K562 (cell line): ENCODE results near the gene MRPL28. TPM values are rescaled to one million over a fixed set of nuclear protein-coding genes. Genes with fewer than 3 reads are reported as not detected.

ENCODE experiments used
- CBFB ChIP-seq: sonication (generic); formaldehyde crosslinking; IDR thresholded peaks from 2 replicates; pipeline ENCODE4 v1.4.0; 2020; ENCODE audit warnings: mild to moderate bottlenecking, missing genetic modification reagents
- DMBX1 ChIP-seq: fragments of 250-450 bp; sonication (Bioruptor Pico); IDR thresholded peaks from 2 replicates; pipeline ENCODE4 v1.8.0; 2022; ENCODE audit warnings: inconsistent platforms, mild to moderate bottlenecking, moderate library complexity, borderline replicate concordance
- EHMT2 ChIP-seq: fragments of 450-650 bp; IDR thresholded peaks from 2 replicates; pipeline ENCODE4 v1.6.1; 2018; ENCODE audit warnings: antibody characterized with exemption
- EP300 ChIP-seq: IDR thresholded peaks from 2 replicates; pipeline ENCODE4 v1.6.1; 2012; ENCODE audit warnings: low read length, improper control_type of control experiment
- ETV5 ChIP-seq: sonication (generic); formaldehyde crosslinking; IDR thresholded peaks from 2 replicates; pipeline ENCODE4 v1.4.0; 2020; ENCODE audit warnings: low read depth, mild to moderate bottlenecking, missing genetic modification reagents
- ETV6 ChIP-seq, 3 experiments: fragments of 150-350 bp in 1 of 3; sonication (generic) in 1 of 3; formaldehyde crosslinking in 1 of 3; IDR thresholded peaks; 2 replicates each; pipeline versions ENCODE4 v1.6.1 to v1.8.0; 2014 to 2022; ENCODE audit warnings: borderline replicate concordance in 2 of 3, low read depth in 2 of 3, antibody characterized with exemption in 1 of 3, low read length in 1 of 3, mild to moderate bottlenecking in 1 of 3, missing genetic modification reagents in 1 of 3
- SIX5 ChIP-seq, 2 experiments: IDR thresholded peaks; 2 replicates each; pipeline ENCODE4 v1.6.1; 2011; ENCODE audit warnings: low read length in 2 of 2, borderline replicate concordance in 1 of 2, low read depth in 1 of 2, mild to moderate bottlenecking in 1 of 2, moderate library complexity in 1 of 2; ENCODE audit not compliant: insufficient read depth in 1 of 2
- TCF3 ChIP-seq: sonication (generic); formaldehyde crosslinking; IDR thresholded peaks from 2 replicates; pipeline ENCODE4 v1.4.0; 2020; ENCODE audit warnings: mild to moderate bottlenecking, missing genetic modification reagents
- ZC3H8 ChIP-seq: fragments of 450-650 bp; IDR thresholded peaks from 2 replicates; pipeline ENCODE4 v1.6.1; 2017
- ZNF12 ChIP-seq: sonication (generic); formaldehyde crosslinking; IDR thresholded peaks from 2 replicates; pipeline ENCODE4 v1.4.0; 2020; ENCODE audit warnings: mild to moderate bottlenecking, missing genetic modification reagents
- ZNF121 ChIP-seq: sonication (generic); formaldehyde crosslinking; conservative IDR thresholded peaks from 2 replicates; pipeline ENCODE4 v1.8.0; 2022; ENCODE audit warnings: missing genetic modification reagents
- ZNF41 ChIP-seq: fragments of 250-450 bp; sonication (Bioruptor Pico); conservative IDR thresholded peaks from 2 replicates; pipeline ENCODE4 v1.4.0; 2020; ENCODE audit warnings: mild to moderate bottlenecking
- ZNF57 ChIP-seq: fragments of 450-650 bp; formaldehyde crosslinking; IDR thresholded peaks from 2 replicates; pipeline ENCODE4 v1.4.0; 2020; ENCODE audit warnings: mild to moderate bottlenecking, moderate library complexity
- polyA plus RNA-seq, 8 experiments: library from polyadenylated mRNA; depleted of rRNA in 4 of 8; stranded (reverse) in 5 of 8; unstranded in 3 of 8; fragments of >200 nt; fragmentation: Nextera tagmentation in 2 of 8; fragmentation: Illumina TruSeq in 1 of 8; extraction: Ambion mirVana in 2 of 8; extraction: Trizol in 1 of 8; gene quantifications; 2 replicates each; pipeline versions ENCODE4 v1.2.1 to v1.2.3, GENCODE V29; 2011 to 2014; ENCODE audit warnings: inconsistent platforms in 1 of 8, missing spikeins in 1 of 8
- total RNA-seq, 7 experiments: library from RNA; depleted of rRNA in 6 of 7; stranded (reverse); fragments of >200 nt in 6 of 7; fragmentation: Illumina TruSeq in 2 of 7; extraction: Trizol in 2 of 7; gene quantifications; 2 replicates each; pipeline versions ENCODE4 v1.2.1 to v1.2.3, GENCODE V29; 2011 to 2021; ENCODE audit warnings: low replicate concordance in 1 of 7
- TF ChIP-seq, protein P1 (sequence below): fragments of 450-650 bp; IDR thresholded peaks from 2 replicates; pipeline ENCODE4 v1.6.1; 2018; ENCODE audit warnings: mild to moderate bottlenecking, low read depth; ENCODE audit not compliant: partially characterized antibody
- TF ChIP-seq, protein P2 (sequence below): fragments of 450-650 bp; IDR thresholded peaks from 2 replicates; pipeline ENCODE4 v1.6.1; 2016; ENCODE audit warnings: low read depth
- TF ChIP-seq, protein P3 (sequence below): fragments of 250-450 bp; sonication (Bioruptor Pico); IDR thresholded peaks from 2 replicates; pipeline ENCODE4 v1.5.0; 2021

MRPL28 gene
- total and polyA plus RNA-seq, 9 of the 15 experiments (the other 6 are each of a cell fraction or from before 2014, with no cell fraction given) = 2.5 to 323 (median 175) TPM

DNA sequence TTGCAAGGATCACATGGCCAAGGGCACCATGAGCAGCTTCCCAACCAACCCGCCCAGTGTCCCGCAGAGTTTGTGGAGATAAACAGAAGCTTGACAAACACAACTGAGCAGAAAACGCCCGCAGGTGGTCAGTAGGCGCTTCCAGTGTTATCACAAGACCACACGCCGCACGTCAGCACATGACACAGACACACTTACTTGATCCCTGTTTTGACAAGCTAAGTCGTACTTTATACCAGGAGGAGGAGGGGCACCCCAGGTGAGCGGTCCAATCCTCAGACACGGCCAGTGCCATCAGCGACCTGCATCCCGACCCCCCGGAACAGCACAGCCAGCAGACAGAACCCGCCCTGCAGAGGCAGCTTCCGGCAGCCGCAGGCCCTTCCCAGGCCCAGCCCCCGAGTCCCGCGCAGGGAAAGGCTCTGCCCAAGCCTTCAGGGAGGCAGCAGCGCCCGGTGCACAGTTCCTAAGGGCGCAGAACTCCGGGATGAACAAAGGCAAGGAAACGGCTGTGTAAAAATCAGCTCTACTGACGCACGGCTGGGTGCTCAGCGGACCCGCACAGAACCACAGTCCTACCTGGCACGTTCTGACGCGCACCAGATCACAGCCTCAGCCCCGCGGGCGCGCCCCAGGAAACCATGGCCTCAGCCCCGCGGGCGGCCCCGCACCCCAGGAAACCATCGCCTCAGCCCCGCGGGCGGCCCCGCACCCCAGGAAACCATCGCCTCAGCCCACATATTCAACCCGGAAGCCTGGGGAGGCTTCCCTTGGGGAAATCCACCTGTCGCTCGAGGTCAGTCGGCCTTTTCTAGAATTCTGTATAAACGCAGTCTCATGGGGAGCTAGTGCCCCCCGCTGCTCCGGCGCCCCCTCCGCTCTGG, 45.6 kb downstream of the MRPL28 start (continued):
- TF ChIP-seq, protein P1, sequence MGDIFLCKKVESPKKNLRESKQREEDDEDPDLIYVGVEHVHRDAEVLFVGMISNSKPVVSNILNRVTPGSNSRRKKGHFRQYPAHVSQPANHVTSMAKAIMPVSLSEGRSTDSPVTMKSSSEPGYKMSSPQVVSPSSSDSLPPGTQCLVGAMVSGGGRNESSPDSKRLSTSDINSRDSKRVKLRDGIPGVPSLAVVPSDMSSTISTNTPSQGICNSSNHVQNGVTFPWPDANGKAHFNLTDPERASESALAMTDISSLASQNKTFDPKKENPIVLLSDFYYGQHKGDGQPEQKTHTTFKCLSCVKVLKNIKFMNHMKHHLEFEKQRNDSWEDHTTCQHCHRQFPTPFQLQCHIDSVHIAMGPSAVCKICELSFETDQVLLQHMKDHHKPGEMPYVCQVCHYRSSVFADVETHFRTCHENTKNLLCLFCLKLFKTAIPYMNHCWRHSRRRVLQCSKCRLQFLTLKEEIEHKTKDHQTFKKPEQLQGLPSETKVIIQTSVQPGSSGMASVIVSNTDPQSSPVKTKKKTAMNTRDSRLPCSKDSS = no peak
- no peak for TF ChIP-seq CBFB (CRISPR knock-in tag)
- no peak for TF ChIP-seq ZC3H8
- TF ChIP-seq ETV5 (CRISPR knock-in tag) = peak; percentile 65; the same call in 1 of the 2 replicates
- peak; percentile 79; the same call in 1 of the 2 replicates for TF ChIP-seq EP300
- TF ChIP-seq ETV6 (IDR thresholded peaks at IDR 0.05; ENCODE audit: borderline replicate concordance in 1 of 2, low read depth in 2 of 2, low read length in 1 of 2) = no peak
- no peak for TF ChIP-seq ETV6 (CRISPR knock-in tag; IDR thresholded peaks at IDR 0.05; ENCODE audit: borderline replicate concordance)
- 0 out of 2 replicates have a peak, but pooled peaks have one; percentile 21 for TF ChIP-seq EHMT2
- no peak for TF ChIP-seq ZNF41 (CRISPR knock-in tag)
- TF ChIP-seq TCF3 (CRISPR knock-in tag) = peak; percentile 90
- TF ChIP-seq SIX5 (IDR thresholded peaks at IDR 0.05; ENCODE audit: borderline replicate concordance in 1 of 2, insufficient read depth in 1 of 2, low read depth in 1 of 2, low read length in 2 of 2) = no peak
- no peak for TF ChIP-seq ZNF57 (CRISPR knock-in tag)
- TF ChIP-seq, protein P2, sequence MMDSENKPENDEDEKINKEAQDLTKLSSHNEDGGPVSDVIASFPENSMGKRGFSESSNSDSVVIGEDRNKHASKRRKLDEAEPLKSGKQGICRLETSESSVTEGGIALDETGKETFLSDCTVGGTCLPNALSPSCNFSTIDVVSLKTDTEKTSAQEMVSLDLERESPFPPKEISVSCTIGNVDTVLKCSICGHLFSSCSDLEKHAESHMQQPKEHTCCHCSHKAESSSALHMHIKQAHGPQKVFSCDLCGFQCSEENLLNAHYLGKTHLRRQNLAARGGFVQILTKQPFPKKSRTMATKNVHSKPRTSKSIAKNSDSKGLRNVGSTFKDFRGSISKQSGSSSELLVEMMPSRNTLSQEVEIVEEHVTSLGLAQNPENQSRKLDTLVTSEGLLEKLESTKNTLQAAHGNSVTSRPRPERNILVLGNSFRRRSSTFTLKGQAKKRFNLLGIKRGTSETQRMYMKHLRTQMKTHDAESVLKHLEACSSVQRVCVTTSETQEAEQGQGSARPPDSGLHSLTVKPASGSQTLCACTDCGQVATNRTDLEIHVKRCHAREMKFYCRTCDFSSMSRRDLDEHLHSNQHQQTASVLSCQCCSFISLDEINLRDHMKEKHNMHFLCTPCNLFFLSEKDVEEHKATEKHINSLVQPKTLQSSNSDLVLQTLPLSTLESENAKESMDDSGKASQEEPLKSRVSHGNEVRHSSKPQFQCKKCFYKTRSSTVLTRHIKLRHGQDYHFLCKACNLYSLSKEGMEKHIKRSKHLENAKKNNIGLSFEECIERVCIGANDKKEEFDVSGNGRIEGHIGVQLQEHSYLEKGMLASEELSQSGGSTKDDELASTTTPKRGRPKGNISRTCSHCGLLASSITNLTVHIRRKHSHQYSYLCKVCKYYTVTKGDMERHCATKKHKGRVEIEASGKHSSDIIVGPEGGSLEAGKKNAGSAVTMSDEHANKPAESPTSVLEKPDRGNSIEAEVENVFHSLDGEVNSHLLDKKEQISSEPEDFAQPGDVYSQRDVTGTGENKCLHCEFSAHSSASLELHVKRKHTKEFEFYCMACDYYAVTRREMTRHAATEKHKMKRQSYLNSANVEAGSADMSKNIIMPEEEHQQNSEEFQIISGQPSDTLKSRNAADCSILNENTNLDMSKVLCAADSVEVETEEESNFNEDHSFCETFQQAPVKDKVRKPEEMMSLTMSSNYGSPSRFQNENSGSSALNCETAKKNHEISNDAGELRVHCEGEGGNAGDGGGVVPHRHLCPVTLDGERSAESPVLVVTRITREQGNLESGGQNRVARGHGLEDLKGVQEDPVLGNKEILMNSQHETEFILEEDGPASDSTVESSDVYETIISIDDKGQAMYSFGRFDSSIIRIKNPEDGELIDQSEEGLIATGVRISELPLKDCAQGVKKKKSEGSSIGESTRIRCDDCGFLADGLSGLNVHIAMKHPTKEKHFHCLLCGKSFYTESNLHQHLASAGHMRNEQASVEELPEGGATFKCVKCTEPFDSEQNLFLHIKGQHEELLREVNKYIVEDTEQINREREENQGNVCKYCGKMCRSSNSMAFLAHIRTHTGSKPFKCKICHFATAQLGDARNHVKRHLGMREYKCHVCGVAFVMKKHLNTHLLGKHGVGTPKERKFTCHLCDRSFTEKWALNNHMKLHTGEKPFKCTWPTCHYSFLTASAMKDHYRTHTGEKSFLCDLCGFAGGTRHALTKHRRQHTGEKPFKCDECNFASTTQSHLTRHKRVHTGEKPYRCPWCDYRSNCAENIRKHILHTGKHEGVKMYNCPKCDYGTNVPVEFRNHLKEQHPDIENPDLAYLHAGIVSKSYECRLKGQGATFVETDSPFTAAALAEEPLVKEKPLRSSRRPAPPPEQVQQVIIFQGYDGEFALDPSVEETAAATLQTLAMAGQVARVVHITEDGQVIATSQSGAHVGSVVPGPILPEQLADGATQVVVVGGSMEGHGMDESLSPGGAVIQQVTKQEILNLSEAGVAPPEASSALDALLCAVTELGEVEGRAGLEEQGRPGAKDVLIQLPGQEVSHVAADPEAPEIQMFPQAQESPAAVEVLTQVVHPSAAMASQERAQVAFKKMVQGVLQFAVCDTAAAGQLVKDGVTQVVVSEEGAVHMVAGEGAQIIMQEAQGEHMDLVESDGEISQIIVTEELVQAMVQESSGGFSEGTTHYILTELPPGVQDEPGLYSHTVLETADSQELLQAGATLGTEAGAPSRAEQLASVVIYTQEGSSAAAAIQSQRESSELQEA = no peak
- TF ChIP-seq, protein P3, sequence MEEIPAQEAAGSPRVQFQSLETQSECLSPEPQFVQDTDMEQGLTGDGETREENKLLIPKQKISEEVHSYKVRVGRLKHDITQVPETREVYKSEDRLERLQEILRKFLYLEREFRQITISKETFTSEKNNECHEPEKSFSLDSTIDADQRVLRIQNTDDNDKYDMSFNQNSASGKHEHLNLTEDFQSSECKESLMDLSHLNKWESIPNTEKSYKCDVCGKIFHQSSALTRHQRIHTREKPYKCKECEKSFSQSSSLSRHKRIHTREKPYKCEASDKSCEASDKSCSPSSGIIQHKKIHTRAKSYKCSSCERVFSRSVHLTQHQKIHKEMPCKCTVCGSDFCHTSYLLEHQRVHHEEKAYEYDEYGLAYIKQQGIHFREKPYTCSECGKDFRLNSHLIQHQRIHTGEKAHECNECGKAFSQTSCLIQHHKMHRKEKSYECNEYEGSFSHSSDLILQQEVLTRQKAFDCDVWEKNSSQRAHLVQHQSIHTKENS (CRISPR knock-in tag) = no peak
- no peak for TF ChIP-seq ZNF121 (CRISPR knock-in tag)
- no peak for TF ChIP-seq ZNF12 (CRISPR knock-in tag)
- TF ChIP-seq DMBX1 (CRISPR knock-in tag) = no peak
